GM19452 (cell line): ENCODE measurements around the gene KCNK10.
"Not testable (repeated sequence)": the region's sequence is repeated elsewhere in the genome, so short reads cannot be mapped to it uniquely, and the experiment has no call there.

Experiments
- ATAC-seq: cut with Tn5 transposase; IDR thresholded peaks from one replicate; pipeline ENCODE4 v1.9.1; 2021; ENCODE audit not compliant: unreplicated experiment

KCNK10 gene

GRCh38 chr14:88271205-88271604 is 51.9 kb downstream of the KCNK10 start:
- ATAC-seq = no peak

GRCh38 chr14:88270776-88271175 is 52.3 kb downstream of the KCNK10 start:
- ATAC-seq = no peak

GRCh38 chr14:88269806-88270420 is 53.2 kb downstream of the KCNK10 start:
- ATAC-seq = no peak

GRCh38 chr14:88266474-88266873 is 56.6 kb downstream of the KCNK10 start:
- no peak for ATAC-seq

GRCh38 chr14:88264116-88264515 is 59.0 kb downstream of the KCNK10 start:
- ATAC-seq = no peak

- not testable (repeated sequence) for ATAC-seq
Observed at GRCh38 chr14:88261302-88261701, 61.8 kb downstream of the KCNK10 start.

- ATAC-seq = no peak
Observed at GRCh38 chr14:88258021-88258420, 65.0 kb downstream of the KCNK10 start.

- no peak for ATAC-seq
Observed at GRCh38 chr14:88256997-88257950, 65.8 kb downstream of the KCNK10 start.

- no peak for ATAC-seq
Observed at GRCh38 chr14:88255798-88256197, 67.3 kb downstream of the KCNK10 start.

- no peak for ATAC-seq
Observed at GRCh38 chr14:88255196-88255595, 67.9 kb downstream of the KCNK10 start.

GRCh38 chr14:88252498-88252897 is 70.6 kb downstream of the KCNK10 start:
- ATAC-seq = no peak

GRCh38 chr14:88251650-88252049 is 71.4 kb downstream of the KCNK10 start:
- ATAC-seq = no peak

GRCh38 chr14:88249266-88249665 is 73.8 kb downstream of the KCNK10 start:
- no peak for ATAC-seq

GRCh38 chr14:88248606-88249005 is 74.5 kb downstream of the KCNK10 start:
- no peak for ATAC-seq

GRCh38 chr14:88247228-88247627 is 75.8 kb downstream of the KCNK10 start:
- no peak for ATAC-seq

- ATAC-seq = no peak
Observed at GRCh38 chr14:88245321-88245720, 77.7 kb downstream of the KCNK10 start.

- ATAC-seq = no peak
Observed at GRCh38 chr14:88243946-88244345, 79.1 kb downstream of the KCNK10 start.

GRCh38 chr14:88242446-88242845 is 80.6 kb downstream of the KCNK10 start:
- ATAC-seq = no peak

GRCh38 chr14:88241810-88242209 is 81.3 kb downstream of the KCNK10 start:
- ATAC-seq = no peak

- ATAC-seq = no peak
Observed at GRCh38 chr14:88234442-88234841, 88.6 kb downstream of the KCNK10 start.

- ATAC-seq = no peak
Observed at GRCh38 chr14:88233915-88234314, 89.2 kb downstream of the KCNK10 start.

GRCh38 chr14:88232771-88233170 is 90.3 kb downstream of the KCNK10 start:
- no peak for ATAC-seq
